Iris pigment epithelial cell (primary cell): Measurements from ENCODE around the gene TMEM40.
"Not testable (repeated sequence)": the region's sequence is repeated elsewhere in the genome, so short reads cannot be mapped to it uniquely, and the experiment has no call there.

Experiments
- DNase-seq: peaks from one replicate; pipeline ENCODE4 v3.0.0-alpha.2; 2011; ENCODE audit warnings: low read depth

The TMEM40 gene

GRCh38 chr3:12751571-12751970, 7.5 kb downstream of the TMEM40 start:
- peak; percentile 20 for DNase-seq

GRCh38 chr3:12750658-12751071, 8.4 kb downstream of the TMEM40 start:
- DNase-seq, result peak; percentile 73

DNA sequence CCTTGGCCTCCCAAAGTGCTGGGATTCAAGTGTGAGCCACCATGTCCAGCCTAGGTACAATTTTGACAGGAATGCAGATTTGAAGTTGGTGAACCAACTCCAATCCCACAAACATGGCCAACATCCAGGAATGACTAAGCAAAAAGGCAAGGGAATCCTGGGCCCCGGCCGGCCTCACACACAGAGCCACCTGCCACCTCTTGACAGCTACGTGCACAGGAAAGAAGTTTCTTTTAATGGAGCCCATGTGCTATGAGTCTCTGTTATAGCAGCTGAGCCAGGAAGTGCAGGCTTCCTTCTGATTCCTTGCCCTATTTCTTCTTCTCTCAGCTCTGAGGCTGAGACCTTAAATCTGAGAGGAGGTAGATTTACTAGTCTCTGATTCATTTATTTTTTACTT, 8.8 kb downstream of the TMEM40 start:
- DNase-seq, result peak; percentile 70

DNA sequence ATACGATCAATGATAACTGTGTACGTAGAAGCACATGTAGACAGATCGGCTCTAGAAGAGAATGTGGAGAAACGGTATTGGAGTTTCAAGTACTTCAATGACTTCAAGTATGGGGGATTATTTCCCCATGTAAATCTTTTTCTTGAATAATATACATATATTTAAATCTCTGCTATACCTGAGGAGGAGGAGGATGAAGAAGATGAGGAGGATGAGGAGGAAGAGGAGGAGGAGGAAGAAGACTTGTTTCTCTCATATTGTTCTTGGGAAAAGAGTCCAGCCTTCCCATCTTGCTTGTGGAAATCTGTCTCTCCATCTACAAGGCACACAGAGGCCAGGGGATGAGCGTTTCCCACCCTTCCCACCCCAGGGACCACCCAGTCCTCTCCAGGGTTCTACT, 10.6 kb downstream of the TMEM40 start:
- DNase-seq, result no peak

GRCh38 chr3:12746419-12746818, 12.6 kb downstream of the TMEM40 start:
- DNase-seq, result no peak

- DNase-seq, result no peak
Measured at GRCh38 chr3:12744326-12744725, 14.7 kb downstream of the TMEM40 start.

DNA sequence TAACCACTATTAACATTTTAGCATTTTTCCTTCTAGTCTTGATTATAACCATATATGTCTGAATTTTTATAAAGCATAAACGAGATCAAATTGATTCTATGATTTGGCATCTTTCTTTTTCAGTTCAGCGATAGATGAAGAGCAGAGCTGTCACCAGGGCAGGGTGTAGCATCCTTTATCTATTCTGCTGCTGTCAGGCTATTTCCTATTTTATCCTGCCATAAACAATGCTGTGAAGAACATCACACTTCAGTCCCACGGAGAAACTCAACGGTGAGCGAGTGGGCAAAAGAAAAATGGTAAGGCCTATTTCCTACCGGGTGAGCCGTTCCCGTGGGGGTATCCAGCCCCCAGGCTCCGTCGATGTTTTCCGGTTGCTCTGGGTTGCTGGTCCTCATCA, 15.5 kb downstream of the TMEM40 start:
- DNase-seq, result no peak

GRCh38 chr3:12742330-12743107, 16.5 kb downstream of the TMEM40 start:
- no peak for DNase-seq

GRCh38 chr3:12741209-12741608, 17.9 kb downstream of the TMEM40 start:
- no peak for DNase-seq

DNA sequence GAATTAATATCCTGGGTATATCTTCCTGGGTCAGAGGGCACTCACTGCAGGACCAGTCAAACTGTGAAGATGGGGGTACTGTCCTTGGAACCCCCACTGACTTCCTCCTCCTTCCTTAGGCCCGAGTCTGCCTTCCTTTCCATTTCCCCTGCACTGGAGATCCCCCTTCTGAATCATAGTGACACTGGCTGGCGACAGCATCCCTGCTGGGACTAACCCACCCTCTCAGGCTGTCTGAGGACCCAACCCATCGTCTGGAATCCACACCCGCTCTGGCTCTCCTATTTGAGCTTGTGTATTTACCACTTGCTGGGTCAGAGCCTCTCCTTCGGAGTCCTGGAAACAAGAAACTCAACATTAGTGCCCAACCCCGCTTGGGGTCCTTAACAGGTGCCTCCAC, 21.2 kb downstream of the TMEM40 start:
- no peak for DNase-seq

- no peak for DNase-seq
Measured at GRCh38 chr3:12737319-12737718, 21.7 kb downstream of the TMEM40 start.

DNA sequence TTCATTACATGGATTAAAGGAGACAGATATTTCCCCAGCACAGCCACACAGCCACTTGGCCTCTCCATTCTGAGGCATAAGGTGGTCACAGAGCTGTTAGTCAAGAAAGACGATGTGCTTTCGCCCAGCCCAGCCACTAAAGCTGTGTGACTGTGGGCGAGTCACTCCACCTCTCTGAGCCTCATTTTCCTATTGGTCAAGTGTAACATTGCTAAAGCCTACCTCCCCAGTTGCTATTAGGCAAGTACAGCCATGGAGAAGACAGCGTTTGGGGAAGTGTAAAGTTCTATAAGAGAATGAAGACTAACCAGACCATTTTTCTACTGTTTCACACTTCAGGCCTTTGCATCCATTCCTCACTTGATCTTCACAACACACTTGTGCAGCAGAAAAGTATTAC, 24.1 kb downstream of the TMEM40 start:
- DNase-seq, result no peak

GRCh38 chr3:12733566-12733965, 25.5 kb downstream of the TMEM40 start:
- no peak for DNase-seq

- no peak for DNase-seq
Measured at GRCh38 chr3:12730506-12731242, 28.4 kb downstream of the TMEM40 start.

GRCh38 chr3:12729051-12729651, 29.9 kb downstream of the TMEM40 start:
- peak; percentile 41 for DNase-seq

- DNase-seq, result no peak
Measured at GRCh38 chr3:12727937-12728336, 31.1 kb downstream of the TMEM40 start.

DNA sequence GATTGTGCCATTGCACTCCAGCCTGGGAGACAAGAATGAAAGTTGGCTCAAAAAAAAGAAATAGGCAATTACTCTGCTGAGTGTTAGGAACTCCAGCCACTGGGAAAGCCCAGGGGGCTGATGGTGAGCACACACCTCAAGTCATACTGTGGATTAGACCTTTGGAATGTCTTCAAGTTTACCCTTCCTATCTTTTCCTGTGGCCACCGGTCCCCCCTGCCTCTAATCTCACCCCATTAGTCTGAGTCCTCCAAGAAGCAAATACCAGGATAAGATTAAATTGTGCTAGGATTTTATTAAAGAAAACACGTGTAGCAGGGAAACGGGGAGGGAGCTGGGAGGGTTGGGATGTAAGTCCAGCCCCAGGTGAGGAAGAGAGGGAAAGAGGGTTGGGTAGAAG, 31.6 kb downstream of the TMEM40 start:
- DNase-seq, result no peak

DNA sequence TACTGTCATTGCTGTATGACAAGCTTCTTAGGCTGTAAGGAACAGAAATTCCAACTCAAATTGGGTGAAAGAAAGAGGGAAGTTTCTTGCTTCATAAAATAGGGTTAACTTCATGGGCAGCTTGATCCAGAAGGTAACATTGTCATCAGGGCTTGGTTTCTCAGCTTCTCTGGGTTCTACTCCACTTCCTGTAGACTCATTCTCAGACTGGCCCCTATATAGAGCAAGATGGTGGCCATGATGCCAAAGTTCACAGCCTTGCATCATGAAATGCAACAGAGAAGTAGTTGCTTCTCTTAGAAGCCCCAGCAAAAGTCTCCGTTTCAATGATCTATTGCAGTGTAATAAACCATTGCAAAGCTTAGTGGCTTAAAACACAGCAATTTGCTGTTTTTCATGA, 33.6 kb downstream of the TMEM40 start:
- no peak for DNase-seq

DNA sequence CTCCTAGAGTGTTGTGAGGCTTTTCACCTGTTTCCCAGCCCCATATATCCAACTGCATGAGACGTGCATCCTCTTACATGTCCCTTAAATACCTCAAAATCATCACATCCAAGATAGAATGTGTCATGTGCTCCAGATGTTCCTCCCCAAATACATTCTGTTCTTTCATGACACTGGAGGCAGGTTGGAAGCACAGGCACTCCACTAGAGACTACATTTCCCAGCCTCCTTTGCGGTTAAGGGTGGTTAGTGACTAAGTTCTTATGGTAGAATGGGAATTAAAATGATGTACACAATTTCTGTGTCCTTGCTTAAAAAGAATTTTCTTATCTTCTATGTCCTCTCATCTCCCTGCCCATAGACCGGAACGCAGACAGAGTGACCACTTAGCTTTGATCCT, 34.3 kb downstream of the TMEM40 start:
- no peak for DNase-seq

DNA sequence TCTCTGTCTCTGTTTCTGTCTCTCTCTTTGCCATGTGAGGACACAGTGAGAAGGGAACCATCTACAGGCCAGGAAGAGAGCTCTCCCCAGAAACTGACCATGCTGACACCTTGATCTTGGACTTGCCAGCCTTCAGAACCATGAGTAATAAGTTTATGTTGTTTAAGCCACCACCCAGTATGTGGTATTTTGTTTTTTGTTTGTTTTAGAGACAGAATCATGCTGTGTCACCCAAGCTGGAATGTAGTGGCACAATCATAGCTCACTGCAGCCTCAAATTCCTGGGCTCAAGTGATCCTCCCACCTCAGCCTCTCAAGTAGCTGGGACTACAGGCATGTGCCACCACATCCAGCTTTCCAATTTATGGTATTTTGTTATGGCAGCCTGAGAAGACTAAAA, 35.7 kb downstream of the TMEM40 start:
- DNase-seq, result not testable (repeated sequence)

DNA sequence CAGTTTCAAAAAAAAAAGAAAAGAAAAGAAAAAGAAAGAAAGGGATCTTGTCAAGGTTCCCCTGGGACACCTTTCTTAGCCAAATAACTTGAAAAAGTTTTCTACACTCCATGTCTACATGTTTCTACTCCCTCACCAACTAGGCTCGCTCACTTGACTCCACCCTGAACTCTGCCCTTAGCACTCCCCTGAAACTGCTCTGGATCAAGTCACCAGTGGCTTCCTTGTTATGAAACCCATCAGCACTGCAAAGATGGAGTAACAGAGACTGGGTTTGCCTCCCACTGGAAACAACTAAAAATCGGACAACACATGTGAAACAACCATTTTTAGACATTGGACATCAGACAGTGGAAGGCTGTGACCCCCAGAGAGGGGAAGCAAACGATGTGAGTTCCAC, 36.8 kb downstream of the TMEM40 start:
- no peak for DNase-seq

DNA sequence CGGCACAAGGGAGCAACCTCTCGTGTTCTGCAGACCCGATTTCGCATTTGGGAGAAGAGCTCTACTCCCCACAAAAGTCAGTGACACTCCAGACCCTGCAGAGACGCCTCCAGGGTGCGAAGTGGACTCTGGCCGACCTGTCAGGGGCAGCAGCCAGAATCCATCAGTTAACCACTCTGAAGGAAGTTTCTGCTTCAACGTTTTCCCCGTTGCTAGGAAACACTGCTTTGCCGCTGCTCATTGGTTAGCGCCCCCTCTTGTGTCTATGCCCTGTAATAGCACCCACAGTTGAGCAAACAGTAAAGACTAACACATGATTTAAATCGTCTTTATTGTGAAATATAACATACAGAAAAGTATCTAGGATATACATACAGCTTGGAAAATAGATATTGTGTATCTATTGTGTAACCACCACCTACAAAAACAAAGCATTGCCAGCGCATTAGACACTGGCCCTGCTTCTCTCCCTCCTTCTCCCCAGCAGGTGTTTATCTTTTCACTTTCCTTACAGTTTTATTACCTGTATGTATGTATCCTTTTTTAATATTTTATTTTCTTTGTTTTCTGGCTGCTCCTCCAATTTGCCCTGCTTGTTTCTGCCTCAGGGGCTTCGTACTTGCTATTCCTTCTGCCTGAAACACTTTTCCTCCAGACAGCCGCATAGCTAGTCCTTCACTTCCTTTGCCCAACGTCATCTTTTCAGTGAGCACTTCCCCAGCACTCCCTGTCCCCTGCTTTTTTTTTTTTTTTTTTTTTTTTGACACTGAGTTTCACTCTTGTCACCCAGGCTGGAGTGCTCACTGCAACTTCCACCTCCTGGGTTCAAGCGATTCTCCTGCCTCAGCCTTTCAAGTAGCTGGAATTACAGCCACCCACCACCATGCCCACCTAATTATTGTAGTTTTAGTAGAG, 38.8 kb downstream of the TMEM40 start:
- peak; percentile 86 for DNase-seq
